Prostate gland (tissue), 2 donors: ENCODE data around the gene MYCBP2.

Experiments used
- CTCF ChIP-seq, 4 experiments: fragments of 200-600 bp in 2 of 4; fragments of 450-650 bp in 2 of 4; sonication (generic) in 2 of 4; IDR thresholded peaks; 1 replicate in 3 of 4; 2 replicates in 1 of 4; pipeline ENCODE4 v1.5.1; 2016 to 2019; ENCODE audit warnings: antibody characterized with exemption in 4 of 4, mild to moderate bottlenecking in 2 of 4, moderate library complexity in 2 of 4
- POLR2AphosphoS5 ChIP-seq: sonication (generic); formaldehyde crosslinking; IDR thresholded peaks from one replicate; pipeline ENCODE4 v1.6.1; 2017; ENCODE audit warnings: antibody characterized with exemption

GRCh38 chr13:77222909-77223308 lies 104.0 kb downstream of the MYCBP2 start:
- no peak for TF ChIP-seq CTCF (IDR thresholded peaks at IDR 0.05)
- no peak for TF ChIP-seq POLR2AphosphoS5
